ENCODE results near the gene MYCT1.
A peak's percentile ranks its signal among the peaks of the same experiment; 100 is the strongest.

MYCT1 gene

DNA sequence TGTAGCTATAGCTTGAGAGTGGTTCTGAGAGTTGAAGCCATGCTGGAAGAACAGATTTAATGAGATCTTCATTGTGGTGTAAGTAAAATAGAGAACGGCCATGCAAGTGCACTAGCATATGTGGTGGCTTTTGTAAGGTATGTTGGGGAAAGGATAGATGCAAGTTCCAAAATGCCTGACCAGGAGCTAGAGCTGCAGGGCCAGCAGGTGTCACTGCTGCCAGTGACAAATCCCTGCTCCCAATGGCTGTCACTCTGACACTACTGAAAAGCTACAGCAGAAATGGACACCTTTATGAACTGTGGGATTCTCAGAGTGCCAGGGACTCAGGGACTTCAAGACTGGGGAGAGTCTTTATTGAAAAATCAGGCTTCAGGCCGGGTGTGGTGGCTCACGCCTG lies 29.8 kb downstream of the MYCT1 start:
- TF ChIP-seq ZBTB7A (IDR thresholded peaks at IDR 0.05; ENCODE audit: low read depth): no peak
- TF ChIP-seq USF1 (IDR thresholded peaks at IDR 0.05): no peak
- TF ChIP-seq TAF1 (IDR thresholded peaks at IDR 0.05; ENCODE audit: low read depth): no peak
- TF ChIP-seq EP300 (IDR thresholded peaks at IDR 0.05; ENCODE audit: borderline replicate concordance): no peak
- TF ChIP-seq EGR1 (IDR thresholded peaks at IDR 0.05): no peak
- no peak for TF ChIP-seq FOXM1 (IDR thresholded peaks at IDR 0.05; ENCODE audit: borderline replicate concordance, low read depth)
- no peak for TF ChIP-seq CEBPB (IDR thresholded peaks at IDR 0.05)
- no peak for TF ChIP-seq RAD21 (IDR thresholded peaks at IDR 0.05; ENCODE audit: low read depth)
- no peak for TF ChIP-seq NFIC (IDR thresholded peaks at IDR 0.05)

DNA sequence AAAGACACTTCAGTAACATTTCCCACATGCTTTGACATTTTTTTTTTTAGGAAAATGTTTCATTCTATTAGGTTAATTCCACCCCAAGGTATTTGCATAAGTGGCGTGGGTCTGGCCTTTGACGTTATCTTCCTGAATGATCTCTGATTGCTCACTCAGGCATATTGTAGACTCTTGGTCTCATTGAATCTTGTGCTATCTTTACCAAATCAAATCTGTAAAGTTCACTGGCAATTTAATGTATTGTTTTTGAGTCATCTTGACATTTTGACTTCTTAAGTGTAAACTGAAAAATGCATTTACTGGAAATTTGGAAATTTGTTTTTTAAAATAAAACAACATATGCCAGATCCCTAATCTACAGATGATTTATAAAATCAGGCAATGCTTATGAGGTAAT lies 36.9 kb downstream of the MYCT1 start:
- TF ChIP-seq ZBTB7A (IDR thresholded peaks at IDR 0.05; ENCODE audit: low read depth) (no peak), TCF12 (IDR thresholded peaks at IDR 0.05; ENCODE audit: low read depth) (no peak), YY1 (IDR thresholded peaks at IDR 0.05; ENCODE audit: low read depth) (no peak)
- TF ChIP-seq, protein P1, sequence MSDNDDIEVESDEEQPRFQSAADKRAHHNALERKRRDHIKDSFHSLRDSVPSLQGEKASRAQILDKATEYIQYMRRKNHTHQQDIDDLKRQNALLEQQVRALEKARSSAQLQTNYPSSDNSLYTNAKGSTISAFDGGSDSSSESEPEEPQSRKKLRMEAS (IDR thresholded peaks at IDR 0.05): no peak

DNA sequence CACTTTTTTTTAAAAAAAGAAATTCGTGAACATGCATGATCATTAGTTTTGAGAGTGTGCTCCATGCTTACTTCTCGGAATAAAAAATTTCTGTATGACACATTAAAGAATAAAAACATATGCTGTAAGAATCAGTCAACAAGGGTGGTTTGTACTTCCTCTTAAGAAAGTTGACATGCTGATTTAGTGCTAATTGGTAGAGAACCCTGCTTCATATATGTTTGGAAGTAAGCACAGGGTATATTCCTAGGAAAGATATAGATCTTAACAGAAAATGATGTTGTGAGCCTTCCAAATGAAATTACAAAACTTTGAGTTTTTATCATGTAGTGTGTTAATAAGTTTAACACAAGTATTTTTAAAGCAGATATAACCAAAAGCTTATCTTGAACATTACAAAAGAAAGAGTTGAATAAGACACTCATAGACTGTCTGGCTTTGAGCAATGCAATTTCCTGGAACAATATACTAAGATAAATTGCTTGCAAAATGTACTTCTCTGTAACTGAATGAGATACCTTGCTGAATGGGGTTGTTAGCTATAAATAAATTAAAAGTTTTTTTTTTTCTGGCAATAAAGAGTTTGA lies 39.1 kb downstream of the MYCT1 start:
- TF ChIP-seq RAD21 (IDR thresholded peaks at IDR 0.05; ENCODE audit: low read depth) (no peak), USF1 (IDR thresholded peaks at IDR 0.05) (no peak), NFIC (IDR thresholded peaks at IDR 0.05) (no peak)

- TF ChIP-seq TEAD4 (IDR thresholded peaks at IDR 0.05): no peak
- TF ChIP-seq TCF12 (IDR thresholded peaks at IDR 0.05; ENCODE audit: low read depth): no peak
- TF ChIP-seq EP300 (IDR thresholded peaks at IDR 0.05; ENCODE audit: borderline replicate concordance): no peak
- no peak for TF ChIP-seq TAF1 (IDR thresholded peaks at IDR 0.05; ENCODE audit: low read depth)
- TF ChIP-seq ZBTB7A (IDR thresholded peaks at IDR 0.05; ENCODE audit: low read depth): no peak
- TF ChIP-seq, protein P2, sequence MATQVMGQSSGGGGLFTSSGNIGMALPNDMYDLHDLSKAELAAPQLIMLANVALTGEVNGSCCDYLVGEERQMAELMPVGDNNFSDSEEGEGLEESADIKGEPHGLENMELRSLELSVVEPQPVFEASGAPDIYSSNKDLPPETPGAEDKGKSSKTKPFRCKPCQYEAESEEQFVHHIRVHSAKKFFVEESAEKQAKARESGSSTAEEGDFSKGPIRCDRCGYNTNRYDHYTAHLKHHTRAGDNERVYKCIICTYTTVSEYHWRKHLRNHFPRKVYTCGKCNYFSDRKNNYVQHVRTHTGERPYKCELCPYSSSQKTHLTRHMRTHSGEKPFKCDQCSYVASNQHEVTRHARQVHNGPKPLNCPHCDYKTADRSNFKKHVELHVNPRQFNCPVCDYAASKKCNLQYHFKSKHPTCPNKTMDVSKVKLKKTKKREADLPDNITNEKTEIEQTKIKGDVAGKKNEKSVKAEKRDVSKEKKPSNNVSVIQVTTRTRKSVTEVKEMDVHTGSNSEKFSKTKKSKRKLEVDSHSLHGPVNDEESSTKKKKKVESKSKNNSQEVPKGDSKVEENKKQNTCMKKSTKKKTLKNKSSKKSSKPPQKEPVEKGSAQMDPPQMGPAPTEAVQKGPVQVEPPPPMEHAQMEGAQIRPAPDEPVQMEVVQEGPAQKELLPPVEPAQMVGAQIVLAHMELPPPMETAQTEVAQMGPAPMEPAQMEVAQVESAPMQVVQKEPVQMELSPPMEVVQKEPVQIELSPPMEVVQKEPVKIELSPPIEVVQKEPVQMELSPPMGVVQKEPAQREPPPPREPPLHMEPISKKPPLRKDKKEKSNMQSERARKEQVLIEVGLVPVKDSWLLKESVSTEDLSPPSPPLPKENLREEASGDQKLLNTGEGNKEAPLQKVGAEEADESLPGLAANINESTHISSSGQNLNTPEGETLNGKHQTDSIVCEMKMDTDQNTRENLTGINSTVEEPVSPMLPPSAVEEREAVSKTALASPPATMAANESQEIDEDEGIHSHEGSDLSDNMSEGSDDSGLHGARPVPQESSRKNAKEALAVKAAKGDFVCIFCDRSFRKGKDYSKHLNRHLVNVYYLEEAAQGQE (IDR thresholded peaks at IDR 0.05; ENCODE audit: low read depth): no peak
- TF ChIP-seq RAD21 (IDR thresholded peaks at IDR 0.05; ENCODE audit: low read depth): no peak
These were observed 47.9 kb downstream of the MYCT1 start for GRCh38 chr6:152745509-152746171.

- no peak for TF ChIP-seq RAD21 (IDR thresholded peaks at IDR 0.05; ENCODE audit: low read depth)
These were observed 48.5 kb downstream of the MYCT1 start for GRCh38 chr6:152746172-152746553.

DNA sequence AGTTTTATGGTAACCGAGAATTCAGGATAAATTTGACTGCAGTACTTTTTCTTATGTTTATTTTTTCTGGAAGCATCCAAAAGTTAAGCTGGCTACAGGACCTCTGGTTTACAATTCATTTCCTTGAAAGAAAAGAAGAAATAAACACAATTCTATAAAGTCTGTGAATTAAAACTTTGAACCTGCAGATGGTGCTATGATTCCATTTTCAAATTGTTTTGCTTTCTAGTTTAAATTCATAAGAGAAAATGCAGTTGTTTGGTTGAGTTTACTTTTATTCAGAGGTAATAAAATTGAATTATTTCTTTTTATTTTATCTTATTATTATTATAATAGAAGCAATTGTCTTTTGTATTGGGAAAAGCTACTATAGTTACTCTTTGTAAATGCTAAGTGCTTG lies 51.1 kb downstream of the MYCT1 start:
- no peak for TF ChIP-seq TCF12 (IDR thresholded peaks at IDR 0.05; ENCODE audit: low read depth)
- peak; percentile 12; the same call in 1 of the 2 replicates for TF ChIP-seq RAD21 (IDR thresholded peaks at IDR 0.05; ENCODE audit: low read depth)
- TF ChIP-seq, protein P1 (IDR thresholded peaks at IDR 0.05): no peak
- no peak for TF ChIP-seq CREB1 (IDR thresholded peaks at IDR 0.05; ENCODE audit: low read depth)

DNA sequence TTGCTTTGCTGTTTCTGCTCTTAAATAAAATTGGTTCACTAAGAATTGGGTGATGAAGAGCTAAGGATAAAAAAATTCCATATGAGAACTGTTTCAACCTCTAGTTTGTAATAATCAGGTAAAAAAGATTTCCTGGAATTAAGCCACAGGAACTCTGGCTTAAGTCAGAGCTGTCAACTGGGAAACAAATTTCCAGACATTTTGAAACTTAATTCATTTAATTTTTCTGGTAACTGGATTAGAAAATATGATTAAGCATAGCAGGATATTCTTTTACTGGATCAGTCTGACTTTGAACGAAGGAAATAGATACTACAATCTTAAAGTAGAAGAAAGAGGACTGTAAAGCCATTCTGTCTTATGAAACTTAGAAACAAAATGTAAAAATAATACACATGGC lies 51.6 kb downstream of the MYCT1 start:
- TF ChIP-seq, protein P1 (IDR thresholded peaks at IDR 0.05): no peak
- TF ChIP-seq TAF1 (IDR thresholded peaks at IDR 0.05; ENCODE audit: low read depth): no peak
- no peak for TF ChIP-seq TEAD4 (IDR thresholded peaks at IDR 0.05)
- TF ChIP-seq USF1 (IDR thresholded peaks at IDR 0.05): no peak
- TF ChIP-seq ZBTB7A (IDR thresholded peaks at IDR 0.05; ENCODE audit: low read depth): no peak
- no peak for TF ChIP-seq FOXM1 (IDR thresholded peaks at IDR 0.05; ENCODE audit: borderline replicate concordance, low read depth)
- TF ChIP-seq RAD21 (IDR thresholded peaks at IDR 0.05; ENCODE audit: low read depth): no peak
- no peak for TF ChIP-seq CREB1 (IDR thresholded peaks at IDR 0.05; ENCODE audit: low read depth)
- no peak for TF ChIP-seq CEBPB (IDR thresholded peaks at IDR 0.05)
- no peak for TF ChIP-seq EP300 (IDR thresholded peaks at IDR 0.05; ENCODE audit: borderline replicate concordance)
- no peak for TF ChIP-seq YY1 (IDR thresholded peaks at IDR 0.05; ENCODE audit: low read depth)

DNA sequence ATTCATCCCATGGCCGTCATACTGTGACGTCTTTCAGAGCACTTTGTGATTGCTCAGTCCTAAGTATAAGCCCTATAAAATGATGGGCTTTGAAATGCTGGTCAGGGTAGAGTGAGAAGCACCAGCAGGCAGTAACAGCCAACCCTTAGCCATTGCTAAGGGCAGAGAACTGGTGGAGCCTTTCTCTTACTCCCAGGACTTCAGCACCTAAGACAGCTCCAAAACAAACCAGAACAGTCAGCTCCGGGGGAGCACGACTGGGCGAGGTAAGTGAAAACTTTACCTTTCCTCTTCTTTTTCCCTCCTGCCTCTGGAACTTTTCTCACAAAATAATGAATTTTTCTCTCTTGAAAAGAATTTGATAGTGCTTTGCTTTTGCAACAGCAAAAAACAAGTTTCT lies 53.0 kb downstream of the MYCT1 start, which contains the start of gene VIP:
TSS of gene VIP (plus strand) at position 104 of the 400 bp plus-strand sequence. CDS start 1,381 bp downstream, outside the sequence.
- TF ChIP-seq, protein P2 (IDR thresholded peaks at IDR 0.05; ENCODE audit: low read depth): peak; percentile 89
- no peak for TF ChIP-seq USF1 (IDR thresholded peaks at IDR 0.05)

Data from Ishikawa (cell line).